Dermis blood vessel endothelial cell (primary cell): ENCODE results near the gene TLE3. TPM values are rescaled to one million over a fixed set of nuclear protein-coding genes. Genes with fewer than 3 reads are reported as not detected.

ENCODE experiments used
- DNase-seq: peaks from one replicate; pipeline ENCODE4 v3.0.0; 2010
- total RNA-seq: library from RNA; depleted of rRNA; stranded (reverse); fragments of >200 nt; gene quantifications from 2 replicates; pipeline ENCODE4 v1.2.3, GENCODE V29; 2014

Gene TLE3
- total RNA-seq, 1 donor from 2014 or later: 25.4 TPM

- no peak for DNase-seq
Observed at GRCh38 chr15:69999392-70000085, 98.2 kb downstream of the TLE3 start.

- DNase-seq: no peak
Observed at GRCh38 chr15:69998541-69999391, 99.0 kb downstream of the TLE3 start.

- DNase-seq: no peak
Observed at GRCh38 chr15:69997813-69998212, 99.9 kb downstream of the TLE3 start.
